K562 (cell line): ENCODE measurements around the gene KRTAP4-8. TPM values are rescaled to one million over a fixed set of nuclear protein-coding genes. Genes with fewer than 3 reads are reported as not detected.
"Not testable (repeated sequence)": the region's sequence is repeated elsewhere in the genome, so short reads cannot be mapped to it uniquely, and the experiment has no call there.

Experiments
- ATAC-seq: fragments of 200-7000 bp; cut with Tn5 transposase; 3 replicates; pipeline ENCODE4 v1.9.1; 2020; ENCODE audit warnings: moderate library complexity
- BruUV-seq: library from RNA; stranded (reverse); fragments of 400-500 nt; replicated peaks from 2 replicates; lab custom pipeline; 2021; lab: Mats Ljungman, UMichigan
- CTCF ChIA-PET: fragments of 300-600 bp; formaldehyde crosslinking; extraction: SDS; loops from one replicate; lab custom pipeline; 2021; ENCODE audit warnings: low intra/inter-chr PET ratio; lab: Yijun Ruan, JAX
- POLR2A ChIA-PET: fragments of 300-600, 350-650 bp; sonication (Branson Sonifier 250); formaldehyde crosslinking; extraction: SDS; loops from one replicate; lab custom pipeline; 2021; ENCODE audit warnings: antibody characterized with exemption, inconsistent platforms; lab: Yijun Ruan, JAX
- DNase-seq, 4 experiments: peaks; one replicate each; pipeline versions ENCODE4 v3.0.0 to v3.0.0-alpha.2; 2011 to 2018; ENCODE audit warnings: low spot score in 3 of 4, mixed read lengths in 3 of 4; ENCODE audit errors: extremely low read depth in 1 of 4
- FAIRE-seq: peaks from 2 replicates; lab custom pipeline; 2011; peaks lifted over from hg19 to GRCh38; lab: Jason Lieb, UNC
- H2AFZ ChIP-seq: 2 replicates; pipeline ENCODE4 v1.6.0; 2011; ENCODE audit warnings: low read depth, low read length, control low read depth, inconsistent platforms
- H3K27ac ChIP-seq: fragments of 200-600 bp; 3 replicates; pipeline ENCODE4 v1.8.0; 2011; ENCODE audit warnings: low read depth, mild to moderate bottlenecking, control low read depth, inconsistent platforms, low read length, moderate library complexity, mixed read lengths; ENCODE audit errors: extremely low read depth
- H3K27me3 ChIP-seq, 2 experiments: fragments of 300-600 bp in 1 of 2; 2 replicates in 1 of 2; 3 replicates in 1 of 2; pipeline versions ENCODE4 v1.6.0 to v1.8.0; 2011; ENCODE audit warnings: inconsistent platforms in 2 of 2, low read length in 2 of 2, mild to moderate bottlenecking in 1 of 2, mixed read lengths in 1 of 2, moderate library complexity in 1 of 2; ENCODE audit not compliant: control insufficient read depth in 2 of 2, insufficient read depth in 2 of 2
- H3K36me3 ChIP-seq: fragments of 300-600 bp; 3 replicates; pipeline ENCODE4 v1.8.0; 2011; ENCODE audit warnings: mild to moderate bottlenecking, low read length, inconsistent platforms; ENCODE audit not compliant: control insufficient read depth, insufficient read depth
- H3K4me1 ChIP-seq, 2 experiments: fragments of 200-600 bp in 1 of 2; replicated peaks in 1 of 2; 2 replicates in 1 of 2; 3 replicates in 1 of 2; pipeline versions ENCODE4 v1.5.1 to v1.8.0; 2011; ENCODE audit warnings: inconsistent platforms in 2 of 2, low read length in 2 of 2, mild to moderate bottlenecking in 1 of 2, mixed read lengths in 1 of 2, moderate library complexity in 1 of 2; ENCODE audit not compliant: control insufficient read depth in 2 of 2, insufficient read depth in 2 of 2
- H3K4me2 ChIP-seq: 2 replicates; pipeline ENCODE4 v1.6.1; 2011; ENCODE audit warnings: low read length, control low read depth, inconsistent platforms, mixed read lengths; ENCODE audit not compliant: insufficient read depth
- H3K4me3 ChIP-seq: fragments of 200-600 bp; sonication (generic), shearing (Covaris generic); 2 replicates; pipeline ENCODE4 v1.5.1; 2016; ENCODE audit warnings: control low read depth, inconsistent platforms
- H3K79me2 ChIP-seq: fragments of 200-600 bp; 3 replicates; pipeline ENCODE4 v1.8.0; 2011; ENCODE audit warnings: low read length, inconsistent platforms; ENCODE audit not compliant: control insufficient read depth, insufficient read depth
- H3K9ac ChIP-seq, 2 experiments: 2 replicates each; pipeline versions ENCODE4 v1.6.0 to v1.6.1; 2011; ENCODE audit warnings: low read depth in 2 of 2, low read length in 2 of 2, control low read depth in 1 of 2, inconsistent platforms in 1 of 2, mild to moderate bottlenecking in 1 of 2, mixed read lengths in 1 of 2; ENCODE audit not compliant: insufficient read depth in 1 of 2
- H3K9me1 ChIP-seq: one replicate; pipeline ENCODE4 v1.6.0; 2011; ENCODE audit warnings: inconsistent platforms, mild to moderate bottlenecking, low read length, moderate library complexity; ENCODE audit not compliant: control insufficient read depth, insufficient read depth
- H3K9me3 ChIP-seq: replicated peaks from 2 replicates; pipeline ENCODE4 v1.5.1; 2011; ENCODE audit warnings: low read depth, low read length, inconsistent platforms; ENCODE audit not compliant: control insufficient read depth, insufficient read depth
- H4K20me1 ChIP-seq: replicated peaks from 2 replicates; pipeline ENCODE4 v1.6.1; 2011; ENCODE audit warnings: low read length, inconsistent platforms, mixed read lengths; ENCODE audit not compliant: control insufficient read depth, insufficient read depth
- SRSF9 ChIP-seq: fragments of 200-400 bp; formaldehyde crosslinking; IDR thresholded peaks from 2 replicates; pipeline ENCODE4 v1.6.1; 2017; ENCODE audit warnings: low read depth, low read length, borderline replicate concordance
- TAL1 ChIP-seq: fragments of 450-650 bp; IDR thresholded peaks from 2 replicates; pipeline ENCODE4 v1.6.1; 2016; ENCODE audit warnings: mild to moderate bottlenecking
- ZFP30 ChIP-seq: fragments of 250-450 bp; sonication (Bioruptor Pico); IDR thresholded peaks from 2 replicates; pipeline ENCODE4 v1.8.0; 2022; ENCODE audit warnings: moderate library complexity, mild to moderate bottlenecking, inconsistent platforms, borderline replicate concordance
- ZNF707 ChIP-seq: fragments of 250-450 bp; sonication (Bioruptor Pico); conservative IDR thresholded peaks from 2 replicates; pipeline ENCODE4 v1.8.0; 2022; ENCODE audit warnings: inconsistent platforms, mild to moderate bottlenecking, moderate library complexity
- WGBS: fragments of 100-300 bp; shearing (Covaris generic); methylation state at CpG from one replicate; pipeline ENCODE4 v1.1.6; 2016; ENCODE audit warnings: low coverage, mixed read lengths; ENCODE audit not compliant: insufficient coverage; ENCODE audit errors: missing lambda C conversion rate; 5-methylcytosine and 5-hydroxymethylcytosine counted together
- in situ Hi-C: fragments of 300-500 bp; cut with MboI; formaldehyde crosslinking; loops from 4 replicates; pipeline ENCODE4 v1.15.0; 2018; ENCODE audit warnings: inconsistent platforms, mixed read lengths
- intact Hi-C: fragments of 100-400 bp; cut with micrococcal nuclease; formaldehyde crosslinking; loops from 2 replicates; pipeline ENCODE4 v1.14.2; 2022
- polyA plus RNA-seq, 8 experiments: library from polyadenylated mRNA; depleted of rRNA in 4 of 8; stranded (reverse) in 5 of 8; unstranded in 3 of 8; fragments of >200 nt; fragmentation: Nextera tagmentation in 2 of 8; fragmentation: Illumina TruSeq in 1 of 8; extraction: Ambion mirVana in 2 of 8; extraction: Trizol in 1 of 8; gene quantifications; 2 replicates each; pipeline versions ENCODE4 v1.2.1 to v1.2.3, GENCODE V29; 2011 to 2014; ENCODE audit warnings: inconsistent platforms in 1 of 8, missing spikeins in 1 of 8
- total RNA-seq, 7 experiments: library from RNA; depleted of rRNA in 6 of 7; stranded (reverse); fragments of >200 nt in 6 of 7; fragmentation: Illumina TruSeq in 2 of 7; extraction: Trizol in 2 of 7; gene quantifications; 2 replicates each; pipeline versions ENCODE4 v1.2.1 to v1.2.3, GENCODE V29; 2011 to 2021; ENCODE audit warnings: low replicate concordance in 1 of 7

KRTAP4-8 gene
- total and polyA plus RNA-seq, 9 of the 15 experiments (the other 6 are each of a cell fraction or from before 2014, with no cell fraction given) = not detected

- H3K9me3 ChIP-seq, H3K4me2 ChIP-seq, FAIRE-seq, H3K4me1 ChIP-seq, BruUV-seq, CTCF ChIA-PET, H3K9ac ChIP-seq, H2AFZ ChIP-seq, DNase-seq, H3K36me3 ChIP-seq, H3K27me3 ChIP-seq, ATAC-seq, H3K9me1 ChIP-seq, in situ Hi-C loops, POLR2A ChIA-PET, H3K79me2 ChIP-seq, H3K4me3 ChIP-seq, H3K27ac ChIP-seq, intact Hi-C loops, H4K20me1 ChIP-seq: not testable (repeated sequence)
- 5% methylated on average over 4 of the region's 16 CpGs for WGBS
Observed at GRCh38 chr17:41065016-41065689, 32.8 kb downstream of the KRTAP4-8 start.

GRCh38 chr17:41064301-41064700, 33.6 kb downstream of the KRTAP4-8 start:
- DNase-seq (no peak), FAIRE-seq (no peak), ATAC-seq (no peak)
- Histone ChIP-seq H3K9me3 (no peaks in the 10 kb centered on the region), H4K20me1 (no peaks in the 10 kb centered on the region; the same call in 1 of the 2 replicates), H3K4me3 (no peak overlapping the region), H3K27ac (no peak overlapping the region), H3K79me2 (no peaks in the 10 kb centered on the region), H2AFZ (no peak overlapping the region), H3K9ac (no peak overlapping the region)
- CTCF ChIA-PET = no interaction called here
- intact Hi-C loops = no loop called here
- POLR2A ChIA-PET = no interaction called here
- TF ChIP-seq ZNF707 (CRISPR knock-in tag) (no peak), SRSF9 (no peak), ZFP30 (CRISPR knock-in tag) (no peak), TAL1 (no peak)
- TF ChIP-seq, all 486 proteins: peak for 0
- peaks cover 0 to 4% of the 10 kb centered on the region in 2 experiments; a peak in 2 of 5 replicates for H3K27me3 ChIP-seq
- H3K36me3 ChIP-seq = no peaks in the 10 kb centered on the region
- BruUV-seq = no TSS peak
- in situ Hi-C loops = no loop called here
- no peak overlapping the region for H3K4me2 ChIP-seq
- WGBS = 0% methylated on average over 1 of the region's 1 CpG
- H3K4me1 ChIP-seq = peaks cover 0 to 5% of the 10 kb centered on the region in 2 experiments; a peak in 2 of 5 replicates
- H3K9me1 ChIP-seq = no peaks in the 10 kb centered on the region
